ENCODE data around the gene WNT6. TPM values are rescaled to one million over a fixed set of nuclear protein-coding genes. Genes with fewer than 3 reads are reported as not detected.

The WNT6 gene
- total RNA-seq, 1 donor from 2014 or later = 0.44 TPM

DNA sequence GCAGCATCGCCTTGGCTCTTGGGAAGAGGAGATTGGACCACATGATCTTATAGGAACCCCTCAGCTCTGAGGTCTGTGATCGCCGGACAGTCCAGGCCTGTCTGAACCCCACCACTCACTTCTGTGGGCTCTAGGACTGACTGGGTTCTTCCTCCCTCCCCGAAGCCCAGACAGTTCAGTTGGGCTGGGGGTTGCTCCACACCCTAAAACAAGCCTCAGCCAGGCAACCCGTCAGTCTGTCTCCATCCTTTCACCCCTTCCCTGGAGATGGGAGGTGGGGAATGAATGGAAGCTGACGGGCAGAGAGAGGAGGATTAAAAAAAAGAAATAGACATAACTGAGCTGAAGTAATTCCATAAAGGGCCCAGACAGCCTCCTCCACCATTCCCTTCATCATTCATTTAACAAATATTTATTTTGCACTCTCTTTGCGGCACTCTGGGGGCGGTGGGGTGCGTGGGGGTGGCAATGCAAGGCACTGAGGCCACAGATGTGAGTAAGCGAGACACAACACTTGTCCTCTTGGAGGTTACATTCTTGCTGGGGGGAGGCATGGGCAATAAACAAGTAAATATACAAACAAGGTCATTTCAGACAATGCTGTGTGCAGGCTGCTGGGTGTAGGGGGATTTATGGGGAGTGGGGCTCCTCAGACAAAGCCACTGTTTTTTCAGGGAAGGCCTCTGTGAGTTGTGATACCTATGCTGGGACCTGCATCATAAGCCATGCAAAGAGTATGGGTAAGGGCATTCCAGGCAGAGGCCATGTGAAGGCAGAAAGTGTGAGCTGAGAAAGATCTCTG is 33.9 kb downstream of the WNT6 start:
- peaks cover 45% of the 10 kb centered on the region for H3K4me1 ChIP-seq
- no peak for ATAC-seq
- intact Hi-C loops (cut with DNase I) = no loop called here
- H3K4me3 ChIP-seq = peak overlapping the region; percentile 47
- no peaks in the 10 kb centered on the region for H3K9me3 ChIP-seq
- TF ChIP-seq, protein P1, sequence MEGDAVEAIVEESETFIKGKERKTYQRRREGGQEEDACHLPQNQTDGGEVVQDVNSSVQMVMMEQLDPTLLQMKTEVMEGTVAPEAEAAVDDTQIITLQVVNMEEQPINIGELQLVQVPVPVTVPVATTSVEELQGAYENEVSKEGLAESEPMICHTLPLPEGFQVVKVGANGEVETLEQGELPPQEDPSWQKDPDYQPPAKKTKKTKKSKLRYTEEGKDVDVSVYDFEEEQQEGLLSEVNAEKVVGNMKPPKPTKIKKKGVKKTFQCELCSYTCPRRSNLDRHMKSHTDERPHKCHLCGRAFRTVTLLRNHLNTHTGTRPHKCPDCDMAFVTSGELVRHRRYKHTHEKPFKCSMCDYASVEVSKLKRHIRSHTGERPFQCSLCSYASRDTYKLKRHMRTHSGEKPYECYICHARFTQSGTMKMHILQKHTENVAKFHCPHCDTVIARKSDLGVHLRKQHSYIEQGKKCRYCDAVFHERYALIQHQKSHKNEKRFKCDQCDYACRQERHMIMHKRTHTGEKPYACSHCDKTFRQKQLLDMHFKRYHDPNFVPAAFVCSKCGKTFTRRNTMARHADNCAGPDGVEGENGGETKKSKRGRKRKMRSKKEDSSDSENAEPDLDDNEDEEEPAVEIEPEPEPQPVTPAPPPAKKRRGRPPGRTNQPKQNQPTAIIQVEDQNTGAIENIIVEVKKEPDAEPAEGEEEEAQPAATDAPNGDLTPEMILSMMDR (IDR thresholded peaks at IDR 0.05) = no peak
- H3K36me3 ChIP-seq = no peaks in the 10 kb centered on the region
- H3K27ac ChIP-seq = peak overlapping the region; percentile 31
- DNase-seq = no peak
- H3K27me3 ChIP-seq (ENCODE audit: low read depth) = peaks cover 58% of the 10 kb centered on the region

GRCh38 chr2:218894151-218894879 is 34.7 kb downstream of the WNT6 start:
- H3K36me3 ChIP-seq = no peaks in the 10 kb centered on the region
- ATAC-seq (no peak), DNase-seq (no peak)
- no peak overlapping the region for H3K4me3 ChIP-seq
- TF ChIP-seq, protein P1 (IDR thresholded peaks at IDR 0.05) = no peak
- H3K9me3 ChIP-seq = no peaks in the 10 kb centered on the region
- peaks cover 45% of the 10 kb centered on the region for H3K4me1 ChIP-seq
- peaks cover 66% of the 10 kb centered on the region for H3K27me3 ChIP-seq (ENCODE audit: low read depth)
- H3K27ac ChIP-seq = no peak overlapping the region
- intact Hi-C loops (cut with DNase I) = no loop called here

DNA sequence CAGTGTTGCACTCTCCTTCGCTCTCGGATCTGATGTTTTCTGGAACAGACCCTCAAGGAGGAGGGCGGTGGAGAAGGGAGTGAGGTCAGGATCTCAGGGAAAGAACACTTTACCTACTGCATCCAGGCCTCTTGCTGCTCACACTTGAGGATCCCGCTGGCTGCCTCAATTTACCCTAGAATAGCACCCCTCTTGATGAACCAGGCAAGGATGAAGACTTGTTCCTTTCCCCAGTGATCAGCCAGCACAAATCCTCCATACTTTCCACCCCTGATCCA is 35.2 kb downstream of the WNT6 start:
- Histone ChIP-seq H3K27ac (no peak overlapping the region), H3K27me3 (ENCODE audit: low read depth) (peaks cover 71% of the 10 kb centered on the region), H3K9me3 (no peaks in the 10 kb centered on the region), H3K36me3 (no peaks in the 10 kb centered on the region), H3K4me3 (no peak overlapping the region), H3K4me1 (peaks cover 45% of the 10 kb centered on the region)
- DNase-seq (no peak), ATAC-seq (no peak)
- intact Hi-C loops (cut with DNase I) = no loop called here
- TF ChIP-seq, protein P1 (IDR thresholded peaks at IDR 0.05) = no peak

GRCh38 chr2:218895326-218895725 is 35.7 kb downstream of the WNT6 start:
- intact Hi-C loops (cut with DNase I) = no loop called here
- no peak for DNase-seq
- Histone ChIP-seq H3K27me3 (ENCODE audit: low read depth) (peaks cover 75% of the 10 kb centered on the region), H3K36me3 (no peaks in the 10 kb centered on the region), H3K9me3 (no peaks in the 10 kb centered on the region), H3K4me1 (peaks cover 45% of the 10 kb centered on the region), H3K4me3 (no peak overlapping the region), H3K27ac (no peak overlapping the region)
- TF ChIP-seq, protein P1 (IDR thresholded peaks at IDR 0.05) = no peak
- no peak for ATAC-seq

DNA sequence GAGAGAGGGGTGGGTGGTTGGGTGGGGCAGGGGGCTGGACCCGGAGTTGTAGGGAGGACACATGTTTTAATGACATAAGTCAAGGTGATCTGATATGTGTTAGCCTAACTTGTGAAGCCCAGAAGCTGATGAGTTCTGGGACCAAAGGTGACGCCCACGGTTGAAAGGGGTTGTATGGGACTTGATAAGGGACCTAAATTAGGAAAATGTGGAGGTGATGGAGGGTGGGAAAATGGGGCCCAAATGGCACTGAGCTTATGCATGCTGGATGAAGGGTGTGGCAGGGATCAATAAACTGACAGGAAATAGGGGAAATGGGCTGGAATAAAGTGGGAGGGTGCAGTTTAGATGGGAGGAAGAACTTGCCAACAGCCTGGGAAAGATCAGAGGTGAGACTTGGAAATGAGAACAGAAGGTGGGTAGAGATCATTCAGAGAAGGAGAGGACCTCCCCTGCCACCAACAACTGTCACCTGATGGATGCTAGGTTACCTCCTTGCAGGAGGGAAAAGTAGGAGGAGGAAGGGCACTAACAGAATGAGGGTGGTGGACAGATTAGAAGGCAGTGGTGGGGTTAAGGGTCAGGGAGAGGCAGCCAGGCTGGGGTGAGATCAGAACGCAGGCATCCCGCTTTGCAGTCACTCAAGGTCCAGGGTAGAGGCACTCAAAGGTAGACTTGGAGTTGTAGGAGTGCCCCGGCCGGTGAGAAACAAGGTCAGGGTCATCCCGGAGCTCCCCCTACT is 36.3 kb downstream of the WNT6 start:
- H3K9me3 ChIP-seq = no peaks in the 10 kb centered on the region
- DNase-seq = no peak
- peaks cover 45% of the 10 kb centered on the region for H3K4me1 ChIP-seq
- no peak overlapping the region for H3K4me3 ChIP-seq
- intact Hi-C loops (cut with DNase I) = no loop called here
- H3K36me3 ChIP-seq = no peaks in the 10 kb centered on the region
- TF ChIP-seq, protein P1 (IDR thresholded peaks at IDR 0.05) = no peak
- no peak for ATAC-seq
- peaks cover 80% of the 10 kb centered on the region for H3K27me3 ChIP-seq (ENCODE audit: low read depth)
- no peak overlapping the region for H3K27ac ChIP-seq
